Colonic mucosa (tissue), 4 donors: ENCODE data around the gene SMIM44. TPM values are rescaled to one million over a fixed set of nuclear protein-coding genes. Genes with fewer than 3 reads are reported as not detected.

Experiments used
- DNase-seq: peaks from one replicate; pipeline ENCODE4 v3.0.0-alpha.2; 2020
- H3K27ac ChIP-seq: fragments of 200-600 bp; one replicate; pipeline ENCODE4 v1.8.0; 2021
- H3K27me3 ChIP-seq: fragments of 200-600 bp; one replicate; pipeline ENCODE4 v1.8.0; 2021
- H3K36me3 ChIP-seq: fragments of 200-600 bp; one replicate; pipeline ENCODE4 v1.8.0; 2021
- H3K4me1 ChIP-seq: fragments of 200-600 bp; one replicate; pipeline ENCODE4 v1.8.0; 2021; ENCODE audit warnings: mild to moderate bottlenecking
- H3K4me3 ChIP-seq: fragments of 200-600 bp; one replicate; pipeline ENCODE4 v1.8.0; 2021
- H3K9ac ChIP-seq, 2 donors: one replicate each; pipeline ENCODE4 v1.7.0; 2013; ENCODE audit warnings: control low read depth in 2 of 2, low read depth in 2 of 2, low read length in 2 of 2
- H3K9me3 ChIP-seq: fragments of 200-600 bp; one replicate; pipeline ENCODE4 v1.8.0; 2021
- intact Hi-C: fragments of 100-400 bp; cut with DNase I; formaldehyde crosslinking; loops from one replicate; pipeline ENCODE4 v1.14.1; 2022
- total RNA-seq, 2 donors: library from RNA; stranded (reverse); fragmentation: NEBNext Ultra II Directional in 1 of 2; extraction: Animal tissue kit (Norgen Biotek cat#: 25700) in 1 of 2; gene quantifications; one replicate each; pipeline ENCODE4 v1.2.1, GENCODE V29; 2021
- TF ChIP-seq, protein P1 (sequence below): fragments of 200-600 bp; IDR thresholded peaks from one replicate; pipeline ENCODE4 v1.8.0; 2022; ENCODE audit warnings: antibody characterized with exemption, mild to moderate bottlenecking
- donor health status: healthy.
- donor health status: DM: no; HTN: no; CAD: no.
- donor health status: DM: no; HTN: no; CAD: no.

The SMIM44 gene
- total RNA-seq, 2 donors from 2014 or later, result 4.3 to 6.2 TPM

DNA sequence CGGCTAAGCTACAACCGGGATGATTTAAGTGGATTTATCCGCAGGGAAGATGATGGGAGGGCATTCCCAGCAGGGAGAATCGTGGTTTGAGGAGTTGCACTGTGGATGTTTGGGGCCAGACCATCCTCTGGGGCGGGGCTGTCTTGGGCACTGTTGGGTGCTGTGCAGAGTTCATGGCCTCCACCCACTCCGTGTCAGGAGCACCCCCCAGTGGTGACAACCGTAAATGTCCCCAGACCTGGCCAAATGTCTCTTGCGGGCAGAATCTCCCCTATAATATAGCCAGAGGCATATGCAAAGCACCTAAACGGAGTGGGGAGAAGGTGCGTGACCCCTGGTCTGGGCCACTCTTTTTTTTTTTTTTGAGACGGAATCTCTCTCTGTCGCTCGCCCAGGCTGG, 43.2 kb downstream of the SMIM44 start:
- Histone ChIP-seq H3K4me3 (no peak overlapping the region), H3K27ac (no peak overlapping the region), H3K9me3 (no peaks in the 10 kb centered on the region), H3K36me3 (no peaks in the 10 kb centered on the region), H3K27me3 (no peaks in the 10 kb centered on the region), H3K4me1 (no peaks in the 10 kb centered on the region), H3K9ac (no peak overlapping the region)
- TF ChIP-seq, protein P1, sequence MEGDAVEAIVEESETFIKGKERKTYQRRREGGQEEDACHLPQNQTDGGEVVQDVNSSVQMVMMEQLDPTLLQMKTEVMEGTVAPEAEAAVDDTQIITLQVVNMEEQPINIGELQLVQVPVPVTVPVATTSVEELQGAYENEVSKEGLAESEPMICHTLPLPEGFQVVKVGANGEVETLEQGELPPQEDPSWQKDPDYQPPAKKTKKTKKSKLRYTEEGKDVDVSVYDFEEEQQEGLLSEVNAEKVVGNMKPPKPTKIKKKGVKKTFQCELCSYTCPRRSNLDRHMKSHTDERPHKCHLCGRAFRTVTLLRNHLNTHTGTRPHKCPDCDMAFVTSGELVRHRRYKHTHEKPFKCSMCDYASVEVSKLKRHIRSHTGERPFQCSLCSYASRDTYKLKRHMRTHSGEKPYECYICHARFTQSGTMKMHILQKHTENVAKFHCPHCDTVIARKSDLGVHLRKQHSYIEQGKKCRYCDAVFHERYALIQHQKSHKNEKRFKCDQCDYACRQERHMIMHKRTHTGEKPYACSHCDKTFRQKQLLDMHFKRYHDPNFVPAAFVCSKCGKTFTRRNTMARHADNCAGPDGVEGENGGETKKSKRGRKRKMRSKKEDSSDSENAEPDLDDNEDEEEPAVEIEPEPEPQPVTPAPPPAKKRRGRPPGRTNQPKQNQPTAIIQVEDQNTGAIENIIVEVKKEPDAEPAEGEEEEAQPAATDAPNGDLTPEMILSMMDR, result peak; percentile 37
- DNase-seq, result peak; percentile 75
- intact Hi-C loops, result no loop called here

DNA sequence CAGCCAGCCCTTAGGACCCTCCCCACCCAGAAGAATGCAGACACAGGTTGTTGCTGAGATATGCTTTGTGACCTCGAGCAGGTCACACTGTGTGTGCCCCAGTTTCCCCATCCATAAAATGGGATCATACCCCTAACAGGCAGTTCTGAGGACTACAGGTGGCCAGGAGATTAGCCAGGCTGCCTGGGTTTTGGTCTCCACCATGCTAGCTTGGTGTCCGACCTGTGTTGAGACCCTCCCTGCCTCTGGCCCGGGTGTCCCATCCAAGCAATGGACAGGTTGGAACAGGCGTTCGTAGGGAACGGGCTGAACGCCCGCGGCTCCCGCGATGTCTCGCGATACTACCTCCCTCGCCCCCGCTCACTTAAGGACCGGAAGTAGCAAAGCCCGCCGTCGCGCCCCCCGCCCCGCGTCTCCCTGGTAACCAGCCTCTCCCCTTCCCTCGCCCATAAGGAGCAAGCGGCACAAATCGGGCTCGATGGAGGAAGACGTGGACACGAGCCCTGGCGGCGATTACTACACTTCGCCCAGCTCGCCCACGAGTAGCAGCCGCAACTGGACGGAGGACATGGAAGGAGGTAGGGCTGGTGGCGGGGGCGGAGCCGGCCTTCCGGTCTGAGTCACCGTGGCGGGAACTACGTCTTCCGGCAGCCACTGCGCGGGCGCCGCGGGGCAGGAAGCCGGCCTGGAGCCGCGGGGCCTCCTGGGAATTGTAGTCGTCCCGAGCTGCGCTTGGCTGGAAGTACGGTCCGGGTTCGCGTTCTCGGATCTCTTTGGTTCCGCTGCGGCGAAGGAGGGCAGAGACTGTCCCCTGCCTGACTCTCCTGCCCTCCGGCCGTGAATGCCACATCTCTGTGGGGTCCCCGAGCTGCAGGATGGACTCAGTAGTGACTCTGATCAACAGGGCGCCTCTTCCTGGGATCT, 48.3 kb downstream of the SMIM44 start:
- intact Hi-C loops, result loop anchor here (2.0 kb wide), 1 partner anchor 106 kb away; no protein-coding TSS in a partner anchor
- TF ChIP-seq, protein P1, result no peak
- H3K4me1 ChIP-seq, result peaks cover 6% of the 10 kb centered on the region
- no peaks in the 10 kb centered on the region for H3K27me3 ChIP-seq
- DNase-seq, result peak; percentile 94
- H3K9me3 ChIP-seq, result no peaks in the 10 kb centered on the region
- H3K4me3 ChIP-seq, result peak overlapping the region; percentile 62
- H3K9ac ChIP-seq, result peak overlapping the region; percentile 69 to 76
- H3K36me3 ChIP-seq, result no peaks in the 10 kb centered on the region
- H3K27ac ChIP-seq, result peak overlapping the region; percentile 89

DNA sequence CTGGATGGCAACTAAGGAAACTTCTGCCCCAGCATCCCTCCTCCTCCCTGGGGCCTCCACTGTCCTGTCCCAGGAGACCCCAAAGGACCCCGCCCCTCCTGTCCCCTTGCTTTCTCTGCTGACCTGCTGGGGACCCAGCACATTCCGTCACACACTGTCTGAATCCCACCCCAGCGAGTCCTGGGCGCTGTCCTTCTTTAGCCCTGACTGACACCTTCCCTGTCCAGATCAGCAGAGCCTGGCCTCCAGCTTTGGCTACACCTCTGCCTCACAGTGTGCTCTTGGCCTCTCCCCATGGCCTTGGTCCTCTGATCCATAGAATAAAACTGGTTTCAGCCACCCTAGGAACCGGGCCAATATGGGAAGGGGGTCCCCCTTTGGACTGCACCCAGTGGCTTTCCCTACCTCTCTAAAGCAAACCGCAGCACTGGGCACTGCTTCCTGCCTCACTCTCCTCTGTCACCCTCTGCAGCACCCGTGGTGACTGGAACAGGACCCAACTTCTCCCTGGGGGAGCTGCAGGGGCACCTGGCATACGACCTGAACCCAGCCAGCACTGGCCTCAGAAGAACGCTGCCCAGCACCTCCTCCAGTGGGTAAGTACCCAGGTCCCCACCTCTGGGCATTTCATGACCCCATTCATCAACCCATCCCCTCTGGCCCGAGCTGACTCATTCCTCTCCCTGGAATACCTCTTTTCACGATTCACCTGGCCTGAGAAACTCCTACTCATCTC, 49.3 kb downstream of the SMIM44 start:
- H3K9ac ChIP-seq, result peak overlapping the region in 1 of 2 donors; percentile 69
- TF ChIP-seq, protein P1, result no peak
- H3K27ac ChIP-seq, result peak overlapping the region; percentile 89
- no peaks in the 10 kb centered on the region for H3K9me3 ChIP-seq
- intact Hi-C loops, result loop anchor here (2.0 kb wide), 1 partner anchor 105 kb away; no protein-coding TSS in a partner anchor
- H3K36me3 ChIP-seq, result no peaks in the 10 kb centered on the region
- H3K27me3 ChIP-seq, result no peaks in the 10 kb centered on the region
- DNase-seq, result no peak
- peaks cover 6% of the 10 kb centered on the region for H3K4me1 ChIP-seq
- no peak overlapping the region for H3K4me3 ChIP-seq

DNA sequence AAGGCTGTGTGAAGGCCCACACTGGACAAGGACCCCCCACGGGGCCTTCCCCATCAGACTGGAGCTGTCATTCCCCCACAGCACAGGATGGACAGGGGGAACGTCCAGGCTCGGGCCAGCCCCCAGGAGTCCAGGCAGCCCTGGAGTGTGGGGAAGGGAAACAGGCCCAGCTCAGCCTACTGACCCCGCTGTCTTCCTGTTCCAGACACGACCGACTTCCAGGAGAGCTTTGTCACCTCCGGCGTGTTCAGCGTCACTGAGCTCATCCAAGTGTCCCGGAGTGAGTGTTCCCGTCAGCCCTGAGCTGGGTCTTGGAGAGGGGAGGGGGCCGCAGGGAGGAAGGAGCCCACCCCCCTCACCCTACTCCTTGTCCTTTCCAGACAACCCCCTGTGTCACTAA, 49.9 kb downstream of the SMIM44 start:
- H3K36me3 ChIP-seq, result no peaks in the 10 kb centered on the region

More for the DNA sequence above, 49.9 kb downstream of the SMIM44 start:
- intact Hi-C loops, result no loop called here
- no peaks in the 10 kb centered on the region for H3K27me3 ChIP-seq
- TF ChIP-seq, protein P1, result no peak
- no peaks in the 10 kb centered on the region for H3K9me3 ChIP-seq
- DNase-seq, result no peak
- peak overlapping the region; percentile 89 for H3K27ac ChIP-seq
- H3K4me1 ChIP-seq, result peaks cover 6% of the 10 kb centered on the region
- H3K9ac ChIP-seq, result no peak overlapping the region
- no peak overlapping the region for H3K4me3 ChIP-seq

Other genes starting within 250 kb of the SMIM44 start
- gene NFIC, start 116.9 kb downstream of the SMIM44 start, total RNA-seq, result 10 to 100 TPM; 42.0 to 71.3 TPM
- 10 to 100 TPM; 16.1 to 59.0 TPM for gene SMIM24, start 2.9 kb downstream of the SMIM44 start, total RNA-seq
- gene DOHH, start 17.2 kb upstream of the SMIM44 start, total RNA-seq, result 10 to 100 TPM in 1 of 2 donors, 1 to 10 TPM in 1; 9.5 to 24.4 TPM
- 10 to 100 TPM; 45.8 to 62.5 TPM for gene FZR1, start 22.9 kb upstream of the SMIM44 start, total RNA-seq
- 1 to 10 TPM; 1.5 to 4.7 TPM for gene TEKTIP1, start 55.7 kb upstream of the SMIM44 start, total RNA-seq
- 10 to 100 TPM; 28.4 to 54.3 TPM for gene MFSD12, start 74.1 kb upstream of the SMIM44 start, total RNA-seq
- gene HMG20B, start 89.5 kb upstream of the SMIM44 start, total RNA-seq, result 100 to 1,000 TPM in 1 of 2 donors, 10 to 100 TPM in 1; 87.9 to 118 TPM
- 1 to 10 TPM in 1 of 2 donors, under 1 TPM in 1; 0.40 to 1.1 TPM for gene GIPC3, start 102.0 kb upstream of the SMIM44 start, total RNA-seq
- 1 to 10 TPM; 1.5 to 1.7 TPM for gene TBXA2R, start 123.4 kb upstream of the SMIM44 start, total RNA-seq
- gene CACTIN, start 143.3 kb upstream of the SMIM44 start, total RNA-seq, result 10 to 100 TPM; 12.0 to 35.1 TPM
- gene PIP5K1C, start 217.0 kb upstream of the SMIM44 start, total RNA-seq, result 10 to 100 TPM; 22.8 to 31.2 TPM
- 100 to 1,000 TPM; 268 to 296 TPM for gene TJP3, start 224.9 kb upstream of the SMIM44 start, total RNA-seq